Cardiac ventricle fibroblast (primary cell): Measurements from ENCODE around the gene CCDC116. TPM values are rescaled to one million over a fixed set of nuclear protein-coding genes. Genes with fewer than 3 reads are reported as not detected.

ENCODE experiments used
- total RNA-seq: library from RNA; depleted of rRNA; stranded (reverse); fragments of >200 nt; gene quantifications from 2 replicates; pipeline ENCODE4 v1.2.3, GENCODE V29; 2015

Gene CCDC116
- 0.19 and 0.34 TPM in 2 replicates for total RNA-seq

GRCh38 chr22:21632237-21632895 lies at the start of gene CCDC116:
CCDC116 (plus strand) TSS chr22:21632760; CDS start chr22:21633182, 422 bp downstream.

DNA sequence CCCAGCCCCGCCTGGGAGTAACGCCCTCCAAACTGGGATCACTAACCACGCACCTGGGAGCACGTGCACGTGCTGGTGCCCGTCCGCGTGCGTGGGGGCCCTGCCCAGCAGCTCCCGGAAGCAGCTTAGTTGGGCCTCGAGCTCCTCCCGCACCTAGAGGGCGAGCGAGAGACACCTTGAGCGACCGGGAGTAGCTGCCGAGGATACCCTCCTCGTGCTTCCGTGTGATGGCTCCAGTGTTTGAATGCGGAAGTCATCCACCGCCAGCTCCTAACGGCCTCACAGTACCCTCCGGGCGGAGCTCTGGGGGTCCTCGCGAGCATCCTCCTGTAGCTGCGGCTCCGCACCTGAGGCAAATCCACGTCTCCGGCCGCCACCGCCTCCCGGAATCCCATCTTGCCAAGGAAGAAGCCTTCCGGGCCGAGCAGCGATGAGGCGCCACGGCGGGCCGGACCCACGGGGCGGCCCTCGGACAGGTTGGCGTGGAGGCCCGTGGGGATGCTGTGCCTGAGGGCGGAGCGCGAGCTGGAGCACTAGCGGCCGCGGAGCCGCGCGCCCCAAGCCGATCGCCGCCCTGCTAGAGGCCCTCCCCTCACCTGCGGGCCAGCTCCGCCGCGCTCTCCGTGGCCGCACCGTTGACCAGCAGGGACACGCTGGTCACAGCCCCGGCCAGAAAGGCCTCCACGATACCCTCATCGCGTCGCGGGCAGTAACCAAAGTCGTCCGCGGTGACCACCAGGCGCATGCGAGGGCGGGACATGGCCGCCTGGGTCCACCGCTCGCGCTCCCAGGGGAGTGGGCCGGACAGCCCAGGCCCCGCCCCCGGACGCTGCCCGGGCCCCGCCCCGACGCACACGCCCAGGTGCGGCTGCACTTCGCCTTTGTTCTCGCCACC lies 3.1 kb upstream of the CCDC116 start, which contains the start of gene YDJC:
YDJC (minus strand) TSS at position 768 of the 895 bp plus-strand sequence; CDS start at position 760, 8 bp downstream.

DNA sequence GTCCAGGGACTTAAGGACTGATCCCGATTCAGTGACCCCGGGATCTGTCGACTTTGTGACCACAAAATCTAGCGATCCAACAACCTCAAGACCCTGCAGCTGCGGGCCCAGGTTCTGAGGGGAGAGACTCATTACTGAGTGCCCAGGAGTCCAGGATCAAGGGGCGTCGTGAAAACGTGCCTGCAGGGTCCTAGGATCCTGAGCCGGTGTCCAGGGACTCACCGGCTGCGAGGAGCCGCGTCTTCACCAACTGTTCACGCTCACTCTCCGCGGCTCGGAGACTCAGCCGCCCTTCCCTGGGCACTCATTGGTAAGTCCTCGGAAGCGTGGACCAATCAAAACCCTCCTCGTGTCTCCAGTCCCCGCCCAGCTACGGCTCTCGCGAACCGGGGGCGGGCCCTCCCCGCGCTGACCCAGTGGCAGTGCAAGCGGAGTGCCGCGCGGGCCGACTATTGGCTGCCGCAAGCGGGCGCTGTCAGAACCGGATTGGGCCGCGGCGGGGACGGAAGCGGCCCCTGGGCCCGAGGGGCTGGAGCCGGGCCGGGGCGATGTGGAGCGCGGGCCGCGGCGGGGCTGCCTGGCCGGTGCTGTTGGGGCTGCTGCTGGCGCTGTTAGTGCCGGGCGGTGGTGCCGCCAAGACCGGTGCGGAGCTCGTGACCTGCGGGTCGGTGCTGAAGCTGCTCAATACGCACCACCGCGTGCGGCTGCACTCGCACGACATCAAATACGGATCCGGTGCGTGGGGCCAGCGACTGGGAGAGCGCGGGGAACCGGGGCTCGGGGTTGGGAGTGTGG lies 9.4 kb downstream of the CCDC116 start, which contains the start of gene SDF2L1:
SDF2L1 (plus strand) TSS at position 514 of the 795 bp plus-strand sequence; CDS start at position 549, 35 bp downstream.

Other genes starting within 250 kb of the CCDC116 start
- not detected in 2 replicates for gene RIMBP3B, start 249.0 kb upstream of the CCDC116 start, total RNA-seq
- 1.7 and 2.0 TPM in 2 replicates for gene HIC2, start 215.4 kb upstream of the CCDC116 start, total RNA-seq
- gene TMEM191C, start 165.4 kb upstream of the CCDC116 start, total RNA-seq = 0.24 TPM in 1 of 2 replicates, not detected in the other
- gene RIMBP3C, start 81.3 kb upstream of the CCDC116 start, total RNA-seq = under 0.01 and 0.68 TPM in 2 replicates
- 41.9 and 47.4 TPM in 2 replicates for gene UBE2L3, start 65.0 kb upstream of the CCDC116 start, total RNA-seq
- gene YDJC, start 2.7 kb upstream of the CCDC116 start, total RNA-seq = 28.7 and 29.8 TPM in 2 replicates
- gene SDF2L1, start 9.5 kb downstream of the CCDC116 start, total RNA-seq = 31.1 and 45.0 TPM in 2 replicates
- 20.0 and 26.1 TPM in 2 replicates for gene PPIL2, start 33.3 kb downstream of the CCDC116 start, total RNA-seq
- 0.39 and 4.9 TPM in 2 replicates for gene YPEL1, start 103.0 kb downstream of the CCDC116 start, total RNA-seq
- 35.8 and 39.6 TPM in 2 replicates for gene MAPK1, start 234.9 kb downstream of the CCDC116 start, total RNA-seq